Subcutaneous abdominal adipose tissue (tissue), 5 donors: ENCODE measurements around the gene ELP5.

Source experiments
- H3K27ac ChIP-seq: one replicate; pipeline ENCODE4 v1.7.0; 2013; ENCODE audit warnings: low read depth, mild to moderate bottlenecking, inconsistent platforms, low read length, moderate library complexity
- H3K27me3 ChIP-seq, 5 donors: one replicate each; pipeline ENCODE4 v1.7.0; 2013; ENCODE audit warnings: low read length in 5 of 5, inconsistent platforms in 1 of 5; ENCODE audit not compliant: control insufficient read depth in 5 of 5, insufficient read depth in 4 of 5
- H3K36me3 ChIP-seq, 5 donors: one replicate each; pipeline ENCODE4 v1.7.0; 2013; ENCODE audit warnings: low read length in 5 of 5; ENCODE audit not compliant: control insufficient read depth in 5 of 5, insufficient read depth in 5 of 5
- H3K4me1 ChIP-seq, 5 donors: one replicate each; pipeline ENCODE4 v1.7.0; 2013; ENCODE audit warnings: low read length in 5 of 5, mild to moderate bottlenecking in 3 of 5, moderate library complexity in 1 of 5; ENCODE audit not compliant: control insufficient read depth in 5 of 5, insufficient read depth in 5 of 5
- H3K4me3 ChIP-seq, 5 donors: one replicate each; pipeline ENCODE4 v1.7.0; 2013; ENCODE audit warnings: low read length in 5 of 5, low read depth in 1 of 5
- H3K9ac ChIP-seq, 5 donors: one replicate each; pipeline ENCODE4 v1.7.0; 2013; ENCODE audit warnings: low read length in 5 of 5, mild to moderate bottlenecking in 4 of 5, moderate library complexity in 3 of 5
- H3K9me3 ChIP-seq, 5 donors: one replicate each; pipeline ENCODE4 v1.7.0; 2013; ENCODE audit warnings: low read length in 5 of 5; ENCODE audit not compliant: control insufficient read depth in 5 of 5
- donor health status: healthy.
- donor health status: healthy.
- donor health status: healthy.
- donor health status: healthy.
- donor health status: healthy.

ELP5 gene

DNA sequence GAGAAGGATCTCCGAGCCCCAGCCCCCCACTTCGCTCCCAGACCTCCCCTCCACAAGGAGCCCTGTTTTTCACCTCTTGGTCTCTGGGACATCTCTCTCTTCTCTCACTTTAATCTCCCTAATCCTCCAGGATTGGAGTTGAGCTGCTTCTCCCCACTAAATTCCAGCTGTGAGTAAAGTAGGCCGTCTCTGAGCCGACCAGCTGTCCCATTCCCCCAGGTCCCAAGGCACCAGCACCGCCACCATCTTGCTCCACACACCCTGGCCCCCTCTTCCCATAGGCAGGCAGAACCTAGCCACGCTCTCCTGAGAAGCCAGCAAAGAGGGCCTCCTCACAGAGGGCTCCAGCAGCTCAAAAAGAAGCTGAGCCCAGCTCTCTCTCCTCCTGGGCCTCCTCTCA lies 33.3 kb upstream of the ELP5 start:
- H3K27ac ChIP-seq: peak overlapping the region; percentile 98
- peak overlapping the region in 1 of 5 donors; percentile 98 for H3K9ac ChIP-seq
- H3K9me3 ChIP-seq: no peaks in the 10 kb centered on the region
- H3K4me1 ChIP-seq: peaks cover 13 to 88% (median 76%) of the 10 kb centered on the region in 5 donors
- peaks cover 0 to 9% (median 4%) of the 10 kb centered on the region in 5 donors for H3K27me3 ChIP-seq
- peaks cover 0 to 28% (median 27%) of the 10 kb centered on the region in 5 donors for H3K36me3 ChIP-seq
- no peak overlapping the region for H3K4me3 ChIP-seq

- no peaks in the 10 kb centered on the region for H3K9me3 ChIP-seq
- H3K27ac ChIP-seq: peak overlapping the region; percentile 98
- H3K4me1 ChIP-seq: peaks cover 12 to 88% (median 75%) of the 10 kb centered on the region in 5 donors
Measured at GRCh38 chr17:7219229-7219811, 32.7 kb upstream of the ELP5 start.

GRCh38 chr17:7219812-7220592 lies 32.0 kb upstream of the ELP5 start, which contains the start of the genes ACADVL and DLG4:
TSS of gene ACADVL (plus strand) at chr17:7219938. CDS start at chr17:7219985, 47 bp downstream.
TSS of gene DLG4 (minus strand) at chr17:7219836.
- H3K27me3 ChIP-seq: peaks cover 0 to 9% (median 4%) of the 10 kb centered on the region in 5 donors
- peak within 1 kb of the TSS; percentile 98 for H3K27ac ChIP-seq
- peak within 1 kb of the TSS; percentile 93 to 99 (median 98) for H3K9ac ChIP-seq
- peaks cover 0 to 40% (median 39%) of the 10 kb centered on the region in 5 donors for H3K36me3 ChIP-seq
- H3K4me1 ChIP-seq: peaks cover 12 to 85% (median 68%) of the 10 kb centered on the region in 5 donors
- peak within 1 kb of the TSS; percentile 79 to 94 (median 89) for H3K4me3 ChIP-seq
- no peaks in the 10 kb centered on the region for H3K9me3 ChIP-seq

More at GRCh38 chr17:7219229-7219811, 32.7 kb upstream of the ELP5 start:
- Histone ChIP-seq H3K9ac (peak overlapping the region; percentile 12 to 99 (median 96)), H3K36me3 (peaks cover 0 to 34% (median 33%) of the 10 kb centered on the region in 5 donors), H3K27me3 (peaks cover 0 to 9% (median 4%) of the 10 kb centered on the region in 5 donors), H3K4me3 (peak overlapping the region; percentile 76 to 94 (median 83))

- Histone ChIP-seq H3K27me3 (peaks cover 0 to 9% (median 4%) of the 10 kb centered on the region in 5 donors), H3K9ac (peak overlapping the region; percentile 93 to 99 (median 98)), H3K4me3 (peak overlapping the region; percentile 79 to 94 (median 89)), H3K9me3 (no peaks in the 10 kb centered on the region), H3K36me3 (peaks cover 0 to 46% (median 46%) of the 10 kb centered on the region in 5 donors), H3K4me1 (peaks cover 12 to 79% (median 63%) of the 10 kb centered on the region in 5 donors), H3K27ac (peak overlapping the region; percentile 98)
Measured at GRCh38 chr17:7220593-7221277, 31.3 kb upstream of the ELP5 start.

GRCh38 chr17:7221278-7222092 lies 30.5 kb upstream of the ELP5 start:
- Histone ChIP-seq H3K4me3 (peak overlapping the region in 3 of 5 donors; percentile 79 to 91 (median 89)), H3K36me3 (peaks cover 0 to 54% (median 54%) of the 10 kb centered on the region in 5 donors), H3K4me1 (peaks cover 12 to 72% (median 58%) of the 10 kb centered on the region in 5 donors)

GRCh38 chr17:7222093-7222971 lies 29.7 kb upstream of the ELP5 start:
- H3K9ac ChIP-seq: peak overlapping the region in 2 of 5 donors; percentile 4
- peaks cover 0 to 62% (median 62%) of the 10 kb centered on the region in 5 donors for H3K36me3 ChIP-seq
- peaks cover 0 to 4% (median 0%) of the 10 kb centered on the region in 5 donors for H3K27me3 ChIP-seq
- H3K9me3 ChIP-seq: no peaks in the 10 kb centered on the region
- H3K4me3 ChIP-seq: no peak overlapping the region
- peak overlapping the region; percentile 98 for H3K27ac ChIP-seq
- peaks cover 12 to 69% (median 55%) of the 10 kb centered on the region in 5 donors for H3K4me1 ChIP-seq

More at GRCh38 chr17:7221278-7222092, 30.5 kb upstream of the ELP5 start:
- Histone ChIP-seq H3K27ac (peak overlapping the region; percentile 98), H3K9ac (peak overlapping the region in 3 of 5 donors; percentile 4 to 98 (median 96)), H3K27me3 (peaks cover 0 to 9% (median 0%) of the 10 kb centered on the region in 5 donors), H3K9me3 (no peaks in the 10 kb centered on the region)

DNA sequence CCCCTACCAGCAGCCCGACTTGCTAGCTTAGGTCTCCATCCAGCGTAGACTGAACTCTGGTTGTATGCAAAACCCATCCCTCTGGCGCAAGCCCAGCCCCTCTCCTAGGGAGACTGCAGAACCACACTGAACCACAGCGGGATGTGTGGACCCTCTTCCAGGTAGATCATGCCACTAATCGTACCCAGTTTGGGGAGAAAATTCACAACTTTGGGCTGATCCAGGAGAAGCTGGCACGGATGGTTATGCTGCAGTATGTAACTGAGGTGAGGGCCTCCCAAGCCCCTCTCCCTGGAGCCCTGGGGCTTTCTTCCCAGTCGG lies 29.1 kb upstream of the ELP5 start:
- Histone ChIP-seq H3K27me3 (peaks cover 0 to 4% (median 0%) of the 10 kb centered on the region in 5 donors), H3K9me3 (no peaks in the 10 kb centered on the region), H3K27ac (no peak overlapping the region), H3K36me3 (peaks cover 0 to 68% (median 67%) of the 10 kb centered on the region in 5 donors), H3K4me1 (peaks cover 12 to 64% (median 51%) of the 10 kb centered on the region in 5 donors), H3K9ac (no peak overlapping the region), H3K4me3 (no peak overlapping the region)

GRCh38 chr17:7223375-7223774 lies 28.6 kb upstream of the ELP5 start:
- Histone ChIP-seq H3K27ac (no peak overlapping the region), H3K4me3 (no peak overlapping the region), H3K9ac (no peak overlapping the region), H3K9me3 (no peaks in the 10 kb centered on the region), H3K27me3 (peaks cover 0 to 4% (median 0%) of the 10 kb centered on the region in 5 donors), H3K4me1 (peaks cover 12 to 60% (median 46%) of the 10 kb centered on the region in 5 donors), H3K36me3 (peaks cover 3 to 73% (median 71%) of the 10 kb centered on the region in 5 donors)
